ENCODE measurements around the gene ZFYVE9.

DNA sequence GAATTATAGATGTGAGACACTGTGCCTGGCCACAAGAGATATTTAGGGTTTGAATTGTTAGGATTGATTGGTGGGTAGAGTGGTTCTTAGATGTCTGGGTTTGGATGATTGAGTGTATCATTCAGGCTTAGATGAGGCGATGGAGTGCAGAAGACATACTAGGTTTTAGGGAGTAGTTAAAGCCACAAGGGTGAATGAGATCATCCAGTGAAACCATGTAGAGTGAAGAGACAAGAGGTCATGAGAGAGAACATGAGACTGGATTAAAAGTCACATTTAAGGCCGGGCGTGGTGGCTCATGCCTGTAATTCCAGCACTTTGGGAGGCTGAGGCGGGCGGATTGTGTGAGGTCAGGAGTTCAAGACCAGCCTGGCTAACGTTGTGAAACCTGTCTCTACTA is 37.2 kb downstream of the ZFYVE9 start:
- TF ChIP-seq, protein P1, sequence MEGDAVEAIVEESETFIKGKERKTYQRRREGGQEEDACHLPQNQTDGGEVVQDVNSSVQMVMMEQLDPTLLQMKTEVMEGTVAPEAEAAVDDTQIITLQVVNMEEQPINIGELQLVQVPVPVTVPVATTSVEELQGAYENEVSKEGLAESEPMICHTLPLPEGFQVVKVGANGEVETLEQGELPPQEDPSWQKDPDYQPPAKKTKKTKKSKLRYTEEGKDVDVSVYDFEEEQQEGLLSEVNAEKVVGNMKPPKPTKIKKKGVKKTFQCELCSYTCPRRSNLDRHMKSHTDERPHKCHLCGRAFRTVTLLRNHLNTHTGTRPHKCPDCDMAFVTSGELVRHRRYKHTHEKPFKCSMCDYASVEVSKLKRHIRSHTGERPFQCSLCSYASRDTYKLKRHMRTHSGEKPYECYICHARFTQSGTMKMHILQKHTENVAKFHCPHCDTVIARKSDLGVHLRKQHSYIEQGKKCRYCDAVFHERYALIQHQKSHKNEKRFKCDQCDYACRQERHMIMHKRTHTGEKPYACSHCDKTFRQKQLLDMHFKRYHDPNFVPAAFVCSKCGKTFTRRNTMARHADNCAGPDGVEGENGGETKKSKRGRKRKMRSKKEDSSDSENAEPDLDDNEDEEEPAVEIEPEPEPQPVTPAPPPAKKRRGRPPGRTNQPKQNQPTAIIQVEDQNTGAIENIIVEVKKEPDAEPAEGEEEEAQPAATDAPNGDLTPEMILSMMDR (IDR thresholded peaks at IDR 0.05 in 8 of 11, conservative IDR thresholded peaks at IDR 0.05 in 3 of 11), result no peak
- TF ChIP-seq POLR2A (IDR thresholded peaks at IDR 0.05) (no peak), POLR2AphosphoS5 (IDR thresholded peaks at IDR 0.05) (no peak)

Data from spleen (tissue), 7 donors.